ENCODE results near the gene FER.
A peak's percentile ranks its signal among the peaks of the same experiment; 100 is the strongest.
"Not testable (repeated sequence)": the region's sequence is repeated elsewhere in the genome, so short reads cannot be mapped to it uniquely, and the experiment has no call there.

Gene FER

DNA sequence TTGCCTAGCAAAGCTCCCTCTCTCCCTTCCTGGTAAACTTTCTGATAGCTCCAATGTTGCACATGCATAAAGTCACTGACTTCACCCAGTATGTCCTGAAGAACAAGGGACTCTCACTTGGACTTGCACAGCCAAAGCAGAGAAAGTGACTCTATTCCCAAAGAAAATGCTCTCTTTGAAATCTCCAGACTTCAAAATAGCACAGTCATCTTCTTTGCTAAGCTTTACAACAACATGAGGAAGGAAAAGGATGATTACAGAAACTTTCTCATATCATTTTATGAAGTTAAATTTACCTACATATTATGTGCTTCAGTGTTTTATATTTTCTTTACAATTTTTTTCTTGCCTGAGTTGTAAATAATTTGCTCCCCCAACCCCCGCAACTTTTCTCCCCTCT is 397.4 kb downstream of the FER start:
- no peak for DNase-seq

DNA sequence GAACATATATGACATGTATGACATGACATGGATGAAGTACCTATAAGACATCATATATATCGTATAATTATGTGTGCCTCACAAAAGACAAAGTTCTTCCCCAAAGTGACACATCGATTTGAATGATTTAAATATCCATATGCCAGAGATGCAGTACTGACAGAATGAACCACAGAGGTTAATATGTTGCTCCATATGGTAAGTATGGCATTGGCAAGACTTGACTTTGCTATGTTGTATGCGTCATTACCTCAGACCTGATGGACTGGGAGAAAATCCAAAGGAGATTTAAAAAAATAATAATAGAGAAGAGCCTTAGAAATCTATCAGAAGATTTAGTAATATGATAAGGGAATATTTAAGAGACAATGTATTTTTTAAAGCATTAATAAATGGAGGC is 398.9 kb downstream of the FER start:
- no peak for DNase-seq

DNA sequence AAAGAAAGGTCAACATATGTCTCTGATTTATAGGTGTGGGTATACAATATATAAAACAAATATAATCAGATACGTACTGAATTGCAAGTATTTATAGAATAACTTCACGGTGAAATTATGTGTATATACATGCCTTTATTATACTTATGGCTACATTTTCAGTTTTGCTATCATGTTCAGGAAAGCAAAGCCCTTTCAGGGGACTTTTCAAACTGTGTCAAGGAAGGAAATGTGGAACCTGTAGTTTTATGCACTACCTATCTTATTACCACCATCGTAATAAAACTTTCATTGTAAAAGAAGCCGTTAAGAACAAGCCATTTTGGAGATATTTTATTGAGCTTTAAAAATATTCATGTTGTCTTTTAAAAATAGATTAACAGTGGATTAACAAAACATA is 404.9 kb downstream of the FER start:
- no peak for DNase-seq

DNA sequence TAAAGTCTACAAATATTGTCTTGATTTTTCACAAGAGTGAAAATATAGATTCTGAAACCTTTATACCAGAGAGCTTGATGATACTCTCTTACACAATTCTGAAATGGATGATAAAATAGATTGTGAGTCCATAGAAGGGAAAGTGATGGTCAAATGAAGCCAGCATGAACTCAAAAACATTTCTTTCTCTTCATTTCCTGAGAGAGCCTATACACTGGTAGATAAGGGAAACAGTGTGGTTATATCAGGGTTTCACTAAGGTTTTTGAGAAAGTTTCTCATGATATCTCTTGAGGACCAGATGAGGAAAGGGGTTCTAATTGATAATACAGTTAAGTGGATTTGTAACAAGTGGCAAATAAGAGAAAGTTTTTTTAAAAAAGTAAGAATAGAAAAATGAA is 407.9 kb downstream of the FER start:
- DNase-seq: peak; percentile 29

DNA sequence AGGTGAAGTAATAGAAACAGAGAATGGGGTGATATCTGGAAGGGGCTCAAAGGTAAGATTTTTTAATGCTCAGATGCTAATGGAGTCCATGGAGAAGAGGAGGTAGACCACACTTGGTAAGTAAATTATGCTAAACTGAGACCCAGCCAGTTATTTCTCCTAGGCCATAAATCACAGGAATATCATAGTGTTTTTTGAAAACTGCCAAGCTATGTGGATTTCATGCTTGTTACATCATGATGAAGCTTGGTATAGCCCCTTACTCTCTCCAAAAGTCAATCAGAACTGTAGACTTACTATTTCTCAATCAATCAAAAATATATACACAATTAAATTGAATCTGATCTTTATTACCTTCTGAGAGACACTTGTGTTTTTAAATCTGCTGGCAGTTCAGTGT is 409.2 kb downstream of the FER start:
- no peak for DNase-seq

DNA sequence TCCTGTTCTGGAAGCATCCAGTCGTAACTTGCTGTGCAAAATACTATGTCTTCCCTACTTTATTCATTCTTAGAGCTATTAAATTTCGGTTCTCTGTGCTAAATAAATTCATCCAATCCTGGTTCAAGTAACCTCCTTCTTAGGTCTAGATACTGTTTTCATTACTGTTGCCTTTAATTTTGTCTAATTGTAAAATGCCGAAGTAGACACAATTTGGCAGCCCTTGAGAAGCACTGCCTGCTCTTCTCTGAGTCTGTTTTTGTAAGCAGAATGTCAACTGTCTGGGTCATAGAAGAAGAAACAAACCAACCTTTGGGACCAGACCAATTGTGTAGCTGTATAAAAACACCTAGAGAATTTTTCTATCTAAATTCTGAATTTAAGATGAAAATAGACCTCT is 412.8 kb downstream of the FER start:
- no peak for DNase-seq

DNA sequence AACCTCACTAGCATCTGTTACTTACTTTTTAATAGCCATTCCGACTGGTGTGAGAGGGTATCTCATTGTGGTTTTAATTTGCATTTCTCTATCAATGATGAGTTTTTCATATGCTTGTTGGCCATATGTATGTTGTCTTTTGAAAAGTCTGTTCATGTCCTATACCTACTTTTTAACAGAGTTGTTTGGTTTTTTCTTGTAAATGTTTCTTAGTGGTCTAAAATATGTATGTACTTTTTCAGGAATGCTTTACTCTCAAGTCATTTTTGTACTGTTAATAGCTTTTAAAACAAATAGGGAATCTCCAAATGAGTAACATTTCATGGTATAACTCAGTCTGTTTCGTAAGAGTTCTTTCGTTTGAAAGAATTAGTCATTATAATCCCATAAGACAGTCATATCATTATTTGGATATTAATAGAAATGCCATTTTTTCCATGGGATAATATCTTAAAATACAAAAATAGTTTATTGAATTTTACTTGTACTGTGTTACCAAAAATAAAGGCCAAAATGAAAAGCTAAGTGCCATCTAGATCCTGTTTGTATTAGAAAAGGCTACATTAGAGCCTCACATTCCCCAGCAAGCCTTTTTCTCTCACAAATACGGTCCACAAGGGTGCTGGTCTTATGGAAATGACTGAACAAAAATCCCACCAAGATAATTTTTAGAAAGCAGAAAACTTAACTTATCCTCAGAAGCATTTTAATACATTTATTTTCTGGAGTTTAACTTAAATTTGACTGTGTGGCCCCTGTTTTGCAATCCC is 414.4 kb downstream of the FER start:
- no peak for DNase-seq

DNA sequence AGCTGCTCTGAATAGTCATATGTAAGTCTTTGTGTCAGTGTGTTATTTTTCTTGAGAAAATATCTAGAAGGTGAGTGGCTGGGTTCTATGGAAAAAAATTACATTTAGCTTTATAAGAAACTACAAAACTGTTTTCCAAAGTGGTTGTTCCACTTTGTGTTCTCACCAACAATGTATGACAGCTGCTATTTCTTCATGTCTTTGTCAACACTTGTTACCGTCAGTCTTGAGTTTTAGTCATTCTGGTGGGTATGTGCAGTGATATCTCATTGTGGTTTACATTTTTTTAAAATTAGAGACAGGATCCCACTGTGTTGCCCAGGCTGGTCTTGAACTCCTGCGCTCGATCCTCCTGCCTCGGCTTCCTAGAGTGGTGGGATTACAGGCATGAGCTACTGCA is 415.6 kb downstream of the FER start:
- no peak for DNase-seq

DNA sequence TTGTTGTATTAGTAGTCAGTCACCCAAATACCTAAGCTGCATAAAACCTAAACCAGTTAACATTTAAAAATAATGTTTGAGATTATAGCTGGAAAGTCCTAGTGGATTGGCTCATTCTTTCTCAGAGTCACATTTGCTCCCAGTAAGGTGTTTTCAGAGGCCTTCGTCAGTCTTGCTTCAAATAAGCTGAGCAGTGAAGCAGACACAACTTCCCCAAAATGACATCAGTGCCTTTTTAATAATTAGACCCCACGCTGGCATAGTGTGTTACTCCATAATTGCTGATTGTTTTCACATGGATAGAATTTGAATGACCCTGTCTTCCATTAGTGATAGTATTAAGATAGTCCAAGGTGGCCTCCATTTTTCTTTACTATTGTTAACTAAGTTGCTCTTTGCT is 416.3 kb downstream of the FER start:
- no peak for DNase-seq

DNA sequence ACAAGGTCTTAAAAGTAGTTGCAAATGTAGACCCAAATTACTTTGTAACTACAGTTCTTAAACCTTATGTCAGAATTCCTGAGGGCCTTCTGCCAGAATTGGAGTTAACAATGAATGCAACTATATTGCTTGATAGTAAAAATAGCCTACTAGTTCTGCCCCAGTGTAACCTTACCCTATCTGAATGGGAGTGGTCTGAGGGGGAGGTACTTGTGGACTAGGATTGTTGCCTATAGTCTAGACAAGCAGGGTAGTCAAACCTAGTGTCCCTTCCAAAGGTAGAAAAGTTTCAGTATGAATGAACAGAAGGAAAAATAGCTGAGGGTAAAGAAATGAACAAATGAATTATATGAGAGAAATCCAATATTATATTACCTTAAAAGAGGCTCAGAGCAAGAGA is 419.9 kb downstream of the FER start:
- DNase-seq: no peak

DNA sequence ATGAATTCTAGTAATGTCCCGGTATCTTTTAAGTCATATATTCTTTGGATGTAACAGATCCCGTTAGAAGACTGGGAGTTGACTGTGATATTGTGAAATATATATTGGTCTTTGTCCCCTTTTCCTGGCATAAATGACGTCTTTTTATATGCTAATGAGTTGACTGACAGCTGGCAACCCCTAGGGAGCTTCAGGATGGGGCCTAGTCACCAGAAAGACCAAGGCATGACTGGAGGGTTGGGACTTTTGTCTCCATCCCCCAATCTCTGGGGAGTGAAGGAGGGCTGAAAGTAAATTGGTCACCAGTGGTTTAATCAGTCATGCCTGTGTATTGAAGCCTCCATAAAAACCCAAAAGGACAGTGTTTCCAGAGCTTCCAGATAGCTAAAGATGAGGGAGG is 420.5 kb downstream of the FER start:
- no peak for DNase-seq

DNA sequence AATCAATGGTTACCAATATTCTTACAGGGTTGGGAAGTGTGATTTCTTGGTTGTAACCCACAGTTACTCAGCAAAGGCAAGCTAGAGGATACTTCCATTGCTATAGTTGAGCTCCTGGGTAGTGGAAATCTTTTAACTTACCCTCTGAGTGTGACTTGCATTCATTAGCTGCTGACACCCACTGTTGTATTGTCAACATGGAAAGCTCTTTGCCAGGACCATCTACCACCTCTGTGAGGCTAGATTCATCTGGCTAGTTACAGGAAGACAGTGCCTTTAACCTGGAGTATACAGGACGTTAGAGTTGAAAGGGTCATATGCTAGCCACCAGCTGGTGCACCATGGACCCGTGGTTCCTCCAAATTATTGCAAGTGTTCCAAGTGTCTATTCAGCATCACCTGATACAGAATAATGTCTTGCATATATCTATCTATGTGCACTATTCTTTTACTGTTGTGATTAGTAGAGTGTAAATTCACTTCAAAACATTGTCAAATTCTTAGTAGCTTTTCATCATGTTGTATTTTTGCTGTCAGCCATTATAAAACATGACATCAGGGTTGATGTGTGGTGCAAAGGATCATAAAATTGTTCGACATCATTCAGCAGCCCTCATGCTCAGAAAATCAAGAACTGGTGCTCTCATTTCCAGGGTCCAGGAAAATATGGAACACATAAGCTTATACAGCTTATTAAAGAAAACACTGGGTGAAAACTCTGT is 423.1 kb downstream of the FER start:
- DNase-seq: no peak

DNA sequence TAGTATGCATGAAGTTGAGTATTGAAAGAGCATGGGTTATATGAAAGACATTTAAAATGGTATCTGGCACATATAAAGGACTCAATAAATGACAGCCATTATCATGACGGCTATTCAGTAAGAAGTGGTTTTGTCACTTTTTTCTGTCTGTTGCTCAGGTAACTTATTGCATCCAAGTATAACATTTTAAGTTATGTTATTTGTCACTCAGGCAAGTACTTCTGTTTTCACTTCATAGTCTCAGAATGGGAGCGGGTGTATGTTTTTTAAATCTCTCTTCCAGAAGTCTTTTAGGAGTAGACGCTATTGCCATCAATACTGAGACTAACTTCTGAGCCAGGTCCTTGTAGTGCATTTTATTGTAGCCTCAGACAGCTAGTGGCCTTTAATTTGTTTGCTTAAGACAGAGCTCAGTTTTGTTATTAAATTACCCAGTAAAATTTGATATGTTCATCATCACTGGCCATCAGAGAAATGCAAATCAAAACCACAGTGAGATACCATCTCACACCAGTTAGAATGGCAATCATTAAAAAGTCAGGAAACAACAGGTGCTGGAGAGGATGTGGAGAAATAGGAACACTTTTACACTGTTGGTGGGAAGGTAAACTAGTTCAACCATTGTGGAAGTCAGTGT is 423.9 kb downstream of the FER start:
- not testable (repeated sequence) for DNase-seq

DNA sequence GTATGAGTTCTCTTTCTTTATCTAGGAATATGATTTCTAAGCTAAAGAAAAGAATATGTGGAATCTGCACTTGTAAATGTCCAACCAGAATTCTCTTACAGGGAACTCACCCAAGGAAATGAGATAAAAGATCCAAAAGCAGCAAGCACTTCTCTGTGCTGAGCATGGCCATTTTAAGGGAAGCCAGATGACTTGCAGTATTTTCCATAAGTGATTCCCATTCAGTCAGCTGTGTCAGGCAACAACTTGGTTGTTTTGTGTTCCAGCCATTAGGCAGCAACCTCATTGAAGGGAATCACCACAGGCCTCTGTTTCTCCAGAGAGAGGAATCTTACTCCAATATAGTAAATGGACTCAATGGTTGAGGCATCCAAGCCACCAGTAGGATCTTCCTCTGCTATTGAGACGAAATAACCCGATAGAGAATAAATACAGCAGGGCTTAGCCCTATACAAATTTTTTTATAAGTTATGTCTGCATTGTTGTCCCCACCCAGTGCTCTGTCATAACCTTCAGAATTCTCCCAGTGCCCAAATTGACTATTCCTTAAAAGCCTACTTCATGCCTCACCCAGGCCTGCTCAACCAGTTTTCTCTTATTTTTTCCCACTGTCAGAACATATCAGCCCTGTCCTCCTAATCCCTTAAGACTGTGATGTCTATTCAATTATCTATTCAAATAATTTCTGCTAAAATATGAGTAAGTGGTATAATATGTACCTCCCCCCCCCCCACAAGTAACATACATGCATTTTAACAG is 425.5 kb downstream of the FER start:
- no peak for DNase-seq

DNA sequence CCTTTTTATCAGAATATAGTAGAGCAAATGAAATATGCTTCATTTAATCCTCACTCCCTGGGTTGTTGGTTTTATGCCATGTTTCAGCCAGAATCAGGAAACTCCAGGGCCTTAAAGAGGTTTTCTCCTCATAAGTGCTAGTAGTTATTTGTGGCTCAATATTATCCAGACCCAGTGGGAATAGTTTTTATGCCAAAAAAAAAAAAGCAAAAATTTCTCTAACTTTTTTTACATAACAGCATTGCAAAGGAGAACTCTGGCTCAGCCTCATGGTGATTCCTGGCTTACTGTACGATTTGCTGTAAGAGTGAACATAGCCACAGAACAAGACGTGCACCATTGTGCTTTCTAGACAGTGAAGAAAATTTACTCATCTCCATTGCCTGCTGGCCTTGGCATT is 429.5 kb downstream of the FER start:
- DNase-seq: no peak

DNA sequence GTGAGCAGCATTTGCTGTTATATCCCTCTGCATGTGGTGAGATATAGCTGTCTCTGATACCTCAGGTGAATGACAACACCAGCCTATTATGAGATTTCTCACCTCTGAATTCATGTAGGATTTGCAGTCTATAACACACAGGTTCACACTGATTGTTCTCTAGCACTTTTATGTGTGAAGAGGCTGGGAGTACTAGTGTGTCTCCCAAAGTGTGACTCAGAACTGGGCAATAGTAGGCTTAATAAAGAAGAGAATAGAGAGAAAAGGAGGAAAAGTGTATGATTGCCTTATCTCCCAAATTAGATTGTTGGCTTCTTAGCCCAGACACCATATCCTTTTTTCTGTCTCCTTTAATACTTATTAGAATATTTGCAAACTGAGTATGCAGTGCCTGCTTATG is 430.1 kb downstream of the FER start:
- no peak for DNase-seq

DNA sequence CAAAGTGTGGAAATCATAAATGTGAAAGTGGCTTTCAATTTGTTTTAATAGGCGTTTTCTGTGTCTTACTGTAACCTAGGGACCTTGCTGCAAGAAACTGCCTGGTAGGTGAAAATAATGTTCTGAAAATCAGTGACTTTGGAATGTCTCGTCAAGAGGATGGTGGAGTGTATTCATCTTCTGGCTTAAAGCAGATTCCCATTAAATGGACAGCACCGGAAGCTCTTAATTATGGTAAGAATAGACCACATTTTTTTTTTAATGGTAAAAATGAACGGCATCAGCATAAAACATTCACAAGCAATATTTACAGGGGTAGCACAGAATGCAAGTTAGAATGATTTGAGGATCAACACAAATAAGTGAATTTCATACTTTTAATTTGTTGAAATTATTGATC is 433.0 kb downstream of the FER start:
- no peak for DNase-seq

DNA sequence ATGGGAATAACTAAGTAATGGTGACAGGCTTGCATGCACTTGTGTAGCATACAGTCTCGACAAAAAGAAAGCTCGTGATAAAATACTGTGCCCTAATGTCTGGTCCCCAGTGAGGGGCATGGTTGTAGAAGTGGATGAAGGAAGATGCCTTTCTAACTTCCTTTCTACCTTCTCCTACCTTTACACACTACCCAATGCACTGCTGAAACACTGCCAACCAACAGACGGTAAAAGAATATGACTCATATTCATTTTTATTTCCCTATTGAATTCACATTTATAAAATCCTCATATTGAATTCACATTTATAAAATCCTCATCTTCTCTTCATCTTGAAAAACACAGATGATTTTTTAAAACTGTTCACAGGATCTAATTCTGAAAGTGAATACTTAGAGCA is 439.1 kb downstream of the FER start:
- no peak for DNase-seq

DNA sequence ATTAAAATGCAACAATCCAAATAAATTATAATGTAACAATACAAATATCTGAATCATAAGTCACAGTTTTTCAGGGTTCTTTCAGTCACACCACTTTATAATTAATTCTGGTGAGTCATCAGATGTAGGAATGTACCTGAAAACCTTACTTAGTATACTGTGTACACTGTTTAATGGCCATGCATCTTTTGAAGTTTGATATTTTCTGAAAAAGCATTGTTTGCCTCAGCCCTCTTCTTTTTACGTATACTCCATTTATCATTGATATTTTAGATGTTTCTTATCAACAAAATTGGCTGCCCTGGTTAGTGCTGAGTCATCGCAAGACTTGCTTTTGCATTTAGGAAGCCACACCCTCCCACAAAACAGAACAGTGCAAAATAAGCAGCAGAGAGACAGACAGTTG is 443.5 kb downstream of the FER start:
- peak; percentile 80 for DNase-seq

DNA sequence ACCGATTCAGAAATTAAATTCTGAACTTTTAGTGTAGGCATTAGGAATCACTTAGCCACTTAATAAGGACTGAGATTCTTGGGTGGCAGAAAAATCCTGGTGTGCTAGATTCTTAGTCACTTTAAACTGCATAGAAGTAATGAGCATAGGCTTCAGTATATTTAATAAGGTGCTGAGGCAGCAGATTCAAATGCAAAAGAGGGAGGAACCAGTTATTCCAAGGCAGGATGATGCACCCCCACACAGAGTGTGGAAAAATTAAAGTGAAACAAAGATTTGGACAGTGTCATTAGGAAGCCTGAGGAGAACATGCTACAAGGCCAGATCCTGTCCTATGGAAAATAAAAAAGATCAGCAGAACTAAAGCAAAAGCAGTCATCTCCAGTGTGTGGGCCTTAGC is 444.3 kb downstream of the FER start:
- no peak for DNase-seq

DNA sequence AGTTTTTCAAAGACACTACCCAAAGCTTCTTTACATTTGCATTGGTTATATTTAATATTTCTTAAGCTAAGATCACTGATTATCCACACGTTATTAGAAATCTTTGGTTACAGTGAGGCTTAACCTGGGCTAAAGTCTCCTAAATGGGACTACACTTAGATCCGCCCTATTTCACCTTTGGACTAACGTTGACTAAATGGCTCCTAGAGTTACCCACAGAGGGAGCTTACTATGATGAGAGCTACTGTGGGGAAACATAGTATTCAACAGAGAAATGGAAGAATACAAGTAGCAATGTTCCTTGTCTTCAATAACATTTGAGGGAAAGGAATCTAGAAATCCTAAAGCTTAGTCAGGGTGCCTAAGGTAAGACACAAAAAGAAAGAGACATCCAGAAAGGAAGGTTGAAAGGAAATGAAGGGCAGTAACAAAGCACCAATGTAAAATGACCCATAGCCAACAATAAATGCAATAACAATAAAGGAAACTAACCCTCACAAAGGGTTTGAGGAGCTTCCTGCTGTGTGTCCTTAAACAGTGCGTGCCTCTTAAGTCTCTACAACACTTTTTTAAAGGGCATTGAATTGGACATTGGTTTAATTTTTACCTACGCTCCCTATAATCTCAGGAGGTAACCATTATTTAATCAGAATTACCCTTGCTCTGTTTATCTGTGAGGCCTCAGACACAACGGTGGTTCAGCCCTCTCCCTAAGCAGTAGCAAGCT is 445.0 kb downstream of the FER start:
- DNase-seq: no peak

DNA sequence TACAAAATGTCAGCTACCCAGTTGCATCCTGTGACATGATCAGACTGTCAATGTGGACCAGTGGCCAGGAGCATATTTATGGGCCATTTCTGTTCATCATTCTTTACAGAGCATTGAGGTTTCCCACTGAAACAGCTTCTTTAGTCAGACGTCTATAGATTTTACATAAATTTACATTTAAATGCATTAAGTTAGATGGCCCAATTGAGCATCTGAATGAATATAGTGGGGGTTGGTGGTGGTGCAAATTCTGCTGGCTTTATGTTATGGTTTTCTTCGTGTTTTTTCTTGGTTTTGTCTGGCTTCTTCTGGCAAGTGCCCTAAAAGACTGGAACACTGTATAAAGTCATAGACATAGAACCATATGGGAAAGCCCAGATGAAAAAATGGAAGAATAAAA is 448.0 kb downstream of the FER start:
- DNase-seq: no peak

Measured in hematopoietic multipotent progenitor cell treated with erythropoietin and hydrocortisone succinate and interleukin-3 and kit ligand, for 8 days (in vitro differentiated cells).